HTERT RPE-1 (cell line): Measurements from ENCODE around the gene DNAJC10.
"Not testable (repeated sequence)": the region's sequence is repeated elsewhere in the genome, so short reads cannot be mapped to it uniquely, and the experiment has no call there.

Experiments
- in situ Hi-C: fragments of 300-500 bp; cut with MboI; formaldehyde crosslinking; loops from 4 replicates; pipeline ENCODE4 v1.14.3; 2020; ENCODE audit warnings: low sequenced_read_pairs

DNAJC10 gene

GRCh38 chr2:182719116-182719515 lies 3.1 kb downstream of the DNAJC10 start:
- in situ Hi-C loops: not testable (repeated sequence)

GRCh38 chr2:182724656-182725055 lies 8.6 kb downstream of the DNAJC10 start:
- in situ Hi-C loops: no loop called here

- in situ Hi-C loops: no loop called here
These were observed 10.4 kb downstream of the DNAJC10 start for GRCh38 chr2:182726473-182726872.

- in situ Hi-C loops: no loop called here
These were observed 12.0 kb downstream of the DNAJC10 start for GRCh38 chr2:182728014-182728413.

GRCh38 chr2:182729710-182730339 lies 13.8 kb downstream of the DNAJC10 start:
- in situ Hi-C loops: no loop called here

- in situ Hi-C loops: no loop called here
These were observed 14.4 kb downstream of the DNAJC10 start for GRCh38 chr2:182730486-182730885.

- in situ Hi-C loops: no loop called here
These were observed 16.7 kb downstream of the DNAJC10 start for GRCh38 chr2:182732736-182733135.

GRCh38 chr2:182733572-182733971 lies 17.5 kb downstream of the DNAJC10 start:
- in situ Hi-C loops: no loop called here

- in situ Hi-C loops: not testable (repeated sequence)
These were observed 20.8 kb downstream of the DNAJC10 start for GRCh38 chr2:182736856-182737255.

- in situ Hi-C loops: no loop called here
These were observed 24.6 kb downstream of the DNAJC10 start for GRCh38 chr2:182740701-182741100.

- in situ Hi-C loops: no loop called here
These were observed 25.6 kb downstream of the DNAJC10 start for GRCh38 chr2:182741620-182742019.

- in situ Hi-C loops: no loop called here
These were observed 28.4 kb downstream of the DNAJC10 start for GRCh38 chr2:182744490-182744889.

- in situ Hi-C loops: no loop called here
These were observed 29.0 kb downstream of the DNAJC10 start for GRCh38 chr2:182745061-182745460.

- in situ Hi-C loops: not testable (repeated sequence)
These were observed 29.8 kb downstream of the DNAJC10 start for GRCh38 chr2:182745894-182746293.

GRCh38 chr2:182754231-182754630 lies 38.2 kb downstream of the DNAJC10 start:
- in situ Hi-C loops: no loop called here

- in situ Hi-C loops: no loop called here
These were observed 42.3 kb downstream of the DNAJC10 start for GRCh38 chr2:182758379-182758778.

- in situ Hi-C loops: no loop called here
These were observed 45.8 kb downstream of the DNAJC10 start for GRCh38 chr2:182761903-182762302.

- in situ Hi-C loops: no loop called here
These were observed 47.4 kb downstream of the DNAJC10 start for GRCh38 chr2:182763311-182763912.

- in situ Hi-C loops: no loop called here
These were observed 50.6 kb downstream of the DNAJC10 start for GRCh38 chr2:182766626-182767025.

- in situ Hi-C loops: no loop called here
These were observed 51.5 kb downstream of the DNAJC10 start for GRCh38 chr2:182767578-182767977.

GRCh38 chr2:182768950-182769349 lies 52.9 kb downstream of the DNAJC10 start:
- in situ Hi-C loops: not testable (repeated sequence)

- in situ Hi-C loops: no loop called here
These were observed 63.3 kb downstream of the DNAJC10 start for GRCh38 chr2:182779323-182779722.

- in situ Hi-C loops: not testable (repeated sequence)
These were observed 65.0 kb downstream of the DNAJC10 start for GRCh38 chr2:182781099-182781498.
